NT2/D1 (cell line): ENCODE measurements around the gene RAB40C.

Experiments
- DNase-seq: peaks from one replicate; pipeline ENCODE4 v3.0.0-alpha.2; 2011; ENCODE audit warnings: low read depth, low spot score
- H3K27me3 ChIP-seq: 2 replicates; pipeline ENCODE4 v1.6.0; 2011; ENCODE audit warnings: mild to moderate bottlenecking; ENCODE audit not compliant: insufficient read length, insufficient read depth
- H3K36me3 ChIP-seq: 2 replicates; pipeline ENCODE4 v1.6.1; 2011; ENCODE audit warnings: mild to moderate bottlenecking, low read length, mixed read lengths; ENCODE audit not compliant: insufficient read depth, insufficient read length
- H3K4me1 ChIP-seq: 2 replicates; pipeline ENCODE4 v1.5.1; 2011; ENCODE audit not compliant: insufficient read depth, insufficient read length
- H3K4me3 ChIP-seq: 2 replicates; pipeline ENCODE4 v1.5.1; 2011; ENCODE audit warnings: low read depth; ENCODE audit not compliant: insufficient read length
- H3K9ac ChIP-seq: 2 replicates; pipeline ENCODE4 v1.6.0; 2011; ENCODE audit warnings: low read depth; ENCODE audit not compliant: insufficient read length
- H3K9me3 ChIP-seq: 2 replicates; pipeline ENCODE4 v1.5.1; 2011; ENCODE audit warnings: mild to moderate bottlenecking, low read length; ENCODE audit not compliant: insufficient read depth
- SUZ12 ChIP-seq: IDR thresholded peaks from 2 replicates; pipeline ENCODE4 v1.6.1; 2011; ENCODE audit not compliant: insufficient read length, insufficient read depth; ENCODE audit errors: extremely low read depth
- YY1 ChIP-seq: IDR thresholded peaks from 2 replicates; pipeline ENCODE4 v1.6.1; 2011; ENCODE audit not compliant: insufficient read length, insufficient read depth
- ZNF274 ChIP-seq: IDR thresholded peaks from 2 replicates; pipeline ENCODE4 v1.6.1; 2011; ENCODE audit warnings: mild to moderate bottlenecking, low read depth, low read length

RAB40C gene

GRCh38 chr16:624526-625070 is 34.7 kb downstream of the RAB40C start:
- TF ChIP-seq YY1 = no peak
- TF ChIP-seq SUZ12 = no peak
- TF ChIP-seq ZNF274 = no peak
- Histone ChIP-seq H3K4me1 (peaks cover 58% of the 10 kb centered on the region), H3K9ac (peak overlapping the region; percentile 22), H3K9me3 (no peaks in the 10 kb centered on the region), H3K4me3 (no peak overlapping the region), H3K36me3 (peaks cover 27% of the 10 kb centered on the region), H3K27me3 (no peaks in the 10 kb centered on the region)
- DNase-seq = no peak

- peaks cover 27% of the 10 kb centered on the region for H3K36me3 ChIP-seq
- peak overlapping the region; percentile 22 for H3K9ac ChIP-seq
- no peaks in the 10 kb centered on the region for H3K9me3 ChIP-seq
- no peak for DNase-seq
- H3K4me1 ChIP-seq = peaks cover 63% of the 10 kb centered on the region
- no peak for TF ChIP-seq SUZ12
- TF ChIP-seq YY1 = no peak
- no peak for TF ChIP-seq ZNF274
- no peak overlapping the region for H3K4me3 ChIP-seq
- no peaks in the 10 kb centered on the region for H3K27me3 ChIP-seq
Measured at GRCh38 chr16:625117-625976, 35.5 kb downstream of the RAB40C start.

- H3K4me3 ChIP-seq = no peak overlapping the region
- TF ChIP-seq ZNF274 (no peak), YY1 (no peak), SUZ12 (no peak)
- peak overlapping the region; percentile 11 for H3K9ac ChIP-seq
- H3K4me1 ChIP-seq = peaks cover 69% of the 10 kb centered on the region
- no peaks in the 10 kb centered on the region for H3K27me3 ChIP-seq
- no peak for DNase-seq
- peaks cover 27% of the 10 kb centered on the region for H3K36me3 ChIP-seq
- no peaks in the 10 kb centered on the region for H3K9me3 ChIP-seq
Measured at GRCh38 chr16:625977-626765, 36.3 kb downstream of the RAB40C start.

GRCh38 chr16:626787-627453 is 37.1 kb downstream of the RAB40C start:
- H3K9me3 ChIP-seq = no peaks in the 10 kb centered on the region
- no peak for DNase-seq
- H3K4me3 ChIP-seq = no peak overlapping the region
- TF ChIP-seq YY1 = no peak
- H3K4me1 ChIP-seq = peaks cover 66% of the 10 kb centered on the region
- no peaks in the 10 kb centered on the region for H3K27me3 ChIP-seq
- peak overlapping the region; percentile 46 for H3K9ac ChIP-seq
- peaks cover 27% of the 10 kb centered on the region for H3K36me3 ChIP-seq

GRCh38 chr16:627454-628239 is 37.8 kb downstream of the RAB40C start:
- Histone ChIP-seq H3K4me1 (peaks cover 64% of the 10 kb centered on the region), H3K36me3 (peaks cover 34% of the 10 kb centered on the region)
- DNase-seq = no peak

GRCh38 chr16:628321-629061 is 38.6 kb downstream of the RAB40C start:
- DNase-seq = no peak
- peak overlapping the region; percentile 39 for H3K9ac ChIP-seq
- no peak overlapping the region for H3K4me3 ChIP-seq
- H3K27me3 ChIP-seq = no peaks in the 10 kb centered on the region
- peaks cover 43% of the 10 kb centered on the region for H3K36me3 ChIP-seq
- no peaks in the 10 kb centered on the region for H3K9me3 ChIP-seq
- H3K4me1 ChIP-seq = peaks cover 63% of the 10 kb centered on the region
- TF ChIP-seq ZNF274 (no peak), YY1 (no peak), SUZ12 (no peak)

More at GRCh38 chr16:627454-628239, 37.8 kb downstream of the RAB40C start:
- H3K27me3 ChIP-seq = no peaks in the 10 kb centered on the region
- H3K9ac ChIP-seq = no peak overlapping the region
- H3K9me3 ChIP-seq = no peaks in the 10 kb centered on the region
- TF ChIP-seq ZNF274 (no peak), SUZ12 (no peak), YY1 (no peak)
- no peak overlapping the region for H3K4me3 ChIP-seq
